ENCODE results near the gene CMC2.

Gene CMC2

GRCh38 chr16:81003610-81004460, 2.9 kb downstream of the CMC2 start:
- DNase-seq (ENCODE audit: low read depth in 3 of 3, low spot score in 1 of 3), result no peak

GRCh38 chr16:81003064-81003463, 3.6 kb downstream of the CMC2 start:
- DNase-seq (ENCODE audit: low read depth in 3 of 3, low spot score in 1 of 3), result no peak

- no peak for DNase-seq (ENCODE audit: low read depth in 3 of 3, low spot score in 1 of 3)
Observed at GRCh38 chr16:81001330-81001729, 5.4 kb downstream of the CMC2 start.

GRCh38 chr16:81000873-81001272, 5.8 kb downstream of the CMC2 start:
- no peak for DNase-seq (ENCODE audit: low read depth in 3 of 3, low spot score in 1 of 3)

- no peak for DNase-seq (ENCODE audit: low read depth in 3 of 3, low spot score in 1 of 3)
Observed at GRCh38 chr16:80997964-80998620, 8.6 kb downstream of the CMC2 start.

GRCh38 chr16:80997139-80997798, 9.4 kb downstream of the CMC2 start:
- DNase-seq (ENCODE audit: low read depth in 3 of 3, low spot score in 1 of 3), result no peak

GRCh38 chr16:80996688-80997138, 10.0 kb downstream of the CMC2 start:
- DNase-seq (ENCODE audit: low read depth in 3 of 3, low spot score in 1 of 3), result no peak

- no peak for DNase-seq (ENCODE audit: low read depth in 3 of 3, low spot score in 1 of 3)
Observed at GRCh38 chr16:80994451-80994850, 12.2 kb downstream of the CMC2 start.

- no peak for DNase-seq (ENCODE audit: low read depth in 3 of 3, low spot score in 1 of 3)
Observed at GRCh38 chr16:80993834-80994233, 12.9 kb downstream of the CMC2 start.

- no peak for DNase-seq (ENCODE audit: low read depth in 3 of 3, low spot score in 1 of 3)
Observed at GRCh38 chr16:80993307-80993706, 13.4 kb downstream of the CMC2 start.

GRCh38 chr16:80992676-80993293, 13.9 kb downstream of the CMC2 start:
- no peak for DNase-seq (ENCODE audit: low read depth in 3 of 3, low spot score in 1 of 3)

- no peak for DNase-seq (ENCODE audit: low read depth in 3 of 3, low spot score in 1 of 3)
Observed at GRCh38 chr16:80991792-80992430, 14.8 kb downstream of the CMC2 start.

- no peak for DNase-seq (ENCODE audit: low read depth in 3 of 3, low spot score in 1 of 3)
Observed at GRCh38 chr16:80990978-80991377, 15.7 kb downstream of the CMC2 start.

GRCh38 chr16:80990577-80990976, 16.1 kb downstream of the CMC2 start:
- no peak for DNase-seq (ENCODE audit: low read depth in 3 of 3, low spot score in 1 of 3)

- DNase-seq (ENCODE audit: low read depth in 3 of 3, low spot score in 1 of 3), result no peak
Observed at GRCh38 chr16:80989801-80990200, 16.9 kb downstream of the CMC2 start.

- DNase-seq (ENCODE audit: low read depth in 3 of 3, low spot score in 1 of 3), result no peak
Observed at GRCh38 chr16:80988756-80989155, 17.9 kb downstream of the CMC2 start.

- DNase-seq (ENCODE audit: low read depth in 3 of 3, low spot score in 1 of 3), result no peak
Observed at GRCh38 chr16:80986557-80986956, 20.1 kb downstream of the CMC2 start.

GRCh38 chr16:80985611-80986010, 21.1 kb downstream of the CMC2 start:
- no peak for DNase-seq (ENCODE audit: low read depth in 3 of 3, low spot score in 1 of 3)

GRCh38 chr16:80984124-80984892, 22.4 kb downstream of the CMC2 start:
- no peak for DNase-seq (ENCODE audit: low read depth in 3 of 3, low spot score in 1 of 3)

- DNase-seq (ENCODE audit: low read depth in 3 of 3, low spot score in 1 of 3), result no peak
Observed at GRCh38 chr16:80982646-80983045, 24.0 kb downstream of the CMC2 start.
